T47D (cell line): Measurements from ENCODE around the gene COIL.

Source experiments
- DNase-seq, 2 experiments: peaks; one replicate each; pipeline versions ENCODE4 v3.0.0 to v3.0.0-alpha.2; 2011 to 2012; ENCODE audit warnings: low read depth in 1 of 2, low spot score in 1 of 2
- JUND ChIP-seq: IDR thresholded peaks from 2 replicates; pipeline ENCODE4 v1.6.1; 2012; ENCODE audit warnings: low read depth
- in situ Hi-C: cut with HindIII; loops from 2 replicates; pipeline ENCODE4 v1.10.0; 2016; ENCODE audit warnings: low sequenced_read_pairs, low pct_unique_long_range_greater_than_20kb

The COIL gene

GRCh38 chr17:56925088-56925487, 35.8 kb downstream of the COIL start:
- no peak for TF ChIP-seq JUND
- in situ Hi-C loops = no loop called here

DNA sequence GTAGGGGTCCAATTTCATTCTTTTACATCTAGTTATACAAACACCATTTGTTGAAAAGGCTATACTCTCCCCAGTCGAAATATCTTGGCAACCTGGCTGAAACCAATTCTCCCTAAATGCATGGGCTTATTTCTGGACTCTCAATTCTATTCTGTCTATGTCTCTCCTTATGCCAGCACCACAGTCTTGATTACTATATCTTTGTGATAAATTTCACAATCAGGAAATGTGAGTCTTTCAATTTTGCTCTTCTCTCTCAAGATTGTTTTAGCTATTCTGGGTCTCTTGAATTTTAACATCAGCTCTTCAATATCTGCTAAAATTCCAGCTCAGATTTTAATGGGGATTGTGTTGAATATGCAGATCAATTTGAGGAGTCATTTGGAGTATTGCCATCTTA, 41.1 kb downstream of the COIL start:
- in situ Hi-C loops = no loop called here
- no peak for DNase-seq
- no peak for TF ChIP-seq JUND

More at GRCh38 chr17:56925088-56925487, 35.8 kb downstream of the COIL start:
- no peak for DNase-seq

DNA sequence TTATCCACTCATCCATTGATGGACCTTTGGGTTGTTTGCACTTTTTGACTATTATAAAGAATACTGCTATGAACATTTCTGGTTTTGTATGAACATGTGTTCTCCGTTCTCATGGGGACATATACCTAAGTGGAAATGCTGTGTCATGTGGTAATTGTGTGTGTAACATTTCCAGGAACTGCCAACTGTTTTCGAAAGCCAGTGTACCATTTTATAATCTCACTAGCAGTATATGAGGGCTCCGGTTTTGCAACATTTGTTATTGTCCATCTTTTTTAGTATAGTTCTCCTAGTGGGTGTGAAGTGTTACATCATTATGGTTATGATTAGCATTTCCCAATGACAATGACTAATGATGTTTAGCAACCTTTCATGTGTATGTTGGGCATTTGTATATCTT, 41.9 kb downstream of the COIL start:
- in situ Hi-C loops = no loop called here
- no peak for TF ChIP-seq JUND
- no peak for DNase-seq

DNA sequence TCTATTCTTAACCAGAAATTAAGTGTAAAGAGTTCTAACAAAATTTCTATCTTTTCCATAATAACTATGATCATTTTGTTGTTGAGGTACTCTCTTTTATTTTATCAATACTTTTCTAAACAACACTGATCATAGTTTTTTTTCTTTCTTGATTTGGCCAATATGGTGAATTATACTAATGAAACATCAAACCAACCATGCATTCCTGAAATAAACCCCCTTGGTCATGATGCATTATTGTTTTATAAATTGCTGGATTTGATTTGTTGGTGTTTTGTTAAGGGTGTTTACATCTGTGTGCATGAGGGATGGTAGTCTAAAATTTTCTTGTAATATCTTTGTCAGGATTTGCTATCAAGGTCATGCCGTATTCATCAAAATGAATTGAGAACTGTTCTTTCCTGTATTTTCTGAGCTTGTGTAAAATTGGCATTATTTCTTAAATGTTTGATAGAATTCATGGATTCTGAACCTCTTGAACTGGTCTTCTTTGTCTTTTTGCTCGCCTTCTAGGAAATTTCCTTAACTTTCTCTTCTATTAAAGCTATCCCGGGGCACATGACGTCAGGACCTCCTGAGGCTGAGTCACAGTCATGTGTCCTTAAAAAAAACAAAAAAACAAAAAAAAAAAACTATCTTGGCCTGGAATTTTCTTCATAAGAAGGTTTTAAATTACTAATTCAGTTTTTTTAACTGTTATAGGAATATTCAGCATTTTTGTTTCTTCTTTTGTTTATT, 43.1 kb downstream of the COIL start:
- in situ Hi-C loops = no loop called here
- TF ChIP-seq JUND = no peak
- DNase-seq = no peak

GRCh38 chr17:56914581-56915273, 46.1 kb downstream of the COIL start:
- no peak for TF ChIP-seq JUND
- DNase-seq = peak in 1 of 2 experiments; percentile 37
- in situ Hi-C loops = no loop called here

DNA sequence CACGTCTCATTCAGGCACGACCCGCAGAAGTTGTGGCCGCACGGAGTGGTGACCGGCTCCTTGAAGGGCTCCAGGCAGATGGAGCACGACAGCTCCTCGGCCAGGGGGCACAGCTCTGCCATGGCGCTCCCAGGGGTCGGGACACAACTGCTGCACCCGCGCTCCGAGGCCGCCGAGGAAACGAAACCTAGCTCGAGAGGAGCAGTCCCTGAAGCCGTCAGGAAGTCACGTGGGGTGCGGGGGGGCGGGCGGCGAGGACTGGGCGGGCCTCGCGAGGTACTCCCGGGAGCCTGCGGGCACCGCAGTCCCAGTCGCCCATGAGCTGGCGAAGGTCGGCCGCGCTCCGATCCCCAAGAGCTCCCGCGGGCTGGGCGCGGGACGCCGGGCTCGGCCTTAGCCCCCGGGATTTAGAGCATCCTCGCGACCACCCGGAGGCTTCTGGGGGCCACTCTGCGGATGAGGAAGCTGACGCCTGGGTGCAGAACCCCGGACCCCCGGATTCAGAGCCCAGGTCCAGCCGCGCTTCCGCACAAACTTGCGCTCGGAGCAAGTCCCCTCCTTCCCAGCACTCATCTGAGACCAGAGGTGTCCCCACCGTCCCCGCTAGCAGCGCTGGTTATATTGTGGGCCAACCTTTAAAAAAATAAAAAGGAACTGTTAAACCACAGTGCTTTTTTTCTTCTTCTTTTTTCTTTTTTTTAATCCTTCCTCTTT, 46.8 kb downstream of the COIL start, which contains the start of gene TRIM25:
TSS of gene TRIM25 (minus strand) at position 183 of the 714 bp plus-strand sequence. CDS start at position 122, 61 bp downstream.
- TF ChIP-seq JUND = no peak
- DNase-seq = peak; percentile 96 to 99
- in situ Hi-C loops = no loop called here

DNA sequence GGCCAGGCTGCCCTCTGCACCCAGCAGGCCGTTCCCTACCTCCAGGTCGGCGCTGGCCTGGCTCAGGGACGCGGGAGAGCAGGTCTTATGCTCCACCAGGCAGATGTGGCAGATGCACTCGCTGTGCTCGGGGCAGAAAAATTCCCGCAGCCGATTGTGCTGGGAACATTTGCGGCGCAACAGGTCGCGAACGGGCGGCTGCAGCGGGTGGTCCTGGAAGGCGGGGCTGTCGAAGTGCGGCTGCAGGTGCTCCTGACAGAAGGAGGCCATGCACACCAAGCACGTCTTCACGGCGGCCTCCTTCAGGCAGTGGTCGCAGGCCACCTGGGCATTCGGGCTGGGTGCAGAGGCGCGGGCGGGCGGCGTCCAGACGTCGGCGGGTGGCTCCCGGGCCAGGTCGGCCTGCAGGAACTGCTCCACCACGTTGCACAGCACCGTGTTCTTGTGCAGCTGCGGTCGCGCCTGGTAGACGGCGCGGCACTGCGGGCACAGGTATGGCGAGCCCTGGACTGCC, 47.4 kb downstream of the COIL start:
- no peak for DNase-seq
- in situ Hi-C loops = no loop called here
- TF ChIP-seq JUND = no peak

DNA sequence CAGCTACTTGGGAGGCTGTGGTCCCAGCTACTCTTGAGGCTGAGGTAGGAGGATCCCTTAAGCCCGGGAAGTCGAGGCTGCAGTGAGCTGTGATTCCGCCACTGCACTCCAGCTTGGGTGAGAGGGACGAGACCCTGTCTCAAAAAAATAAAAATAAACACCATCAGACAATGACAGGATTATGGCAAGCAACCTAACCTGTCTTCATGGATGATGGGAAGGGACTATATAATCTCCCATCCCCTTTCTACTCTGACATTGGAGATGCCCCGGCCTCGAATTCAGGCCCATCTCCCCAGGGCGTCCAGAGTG, 47.9 kb downstream of the COIL start:
- in situ Hi-C loops = no loop called here
- TF ChIP-seq JUND = no peak
- no peak for DNase-seq

DNA sequence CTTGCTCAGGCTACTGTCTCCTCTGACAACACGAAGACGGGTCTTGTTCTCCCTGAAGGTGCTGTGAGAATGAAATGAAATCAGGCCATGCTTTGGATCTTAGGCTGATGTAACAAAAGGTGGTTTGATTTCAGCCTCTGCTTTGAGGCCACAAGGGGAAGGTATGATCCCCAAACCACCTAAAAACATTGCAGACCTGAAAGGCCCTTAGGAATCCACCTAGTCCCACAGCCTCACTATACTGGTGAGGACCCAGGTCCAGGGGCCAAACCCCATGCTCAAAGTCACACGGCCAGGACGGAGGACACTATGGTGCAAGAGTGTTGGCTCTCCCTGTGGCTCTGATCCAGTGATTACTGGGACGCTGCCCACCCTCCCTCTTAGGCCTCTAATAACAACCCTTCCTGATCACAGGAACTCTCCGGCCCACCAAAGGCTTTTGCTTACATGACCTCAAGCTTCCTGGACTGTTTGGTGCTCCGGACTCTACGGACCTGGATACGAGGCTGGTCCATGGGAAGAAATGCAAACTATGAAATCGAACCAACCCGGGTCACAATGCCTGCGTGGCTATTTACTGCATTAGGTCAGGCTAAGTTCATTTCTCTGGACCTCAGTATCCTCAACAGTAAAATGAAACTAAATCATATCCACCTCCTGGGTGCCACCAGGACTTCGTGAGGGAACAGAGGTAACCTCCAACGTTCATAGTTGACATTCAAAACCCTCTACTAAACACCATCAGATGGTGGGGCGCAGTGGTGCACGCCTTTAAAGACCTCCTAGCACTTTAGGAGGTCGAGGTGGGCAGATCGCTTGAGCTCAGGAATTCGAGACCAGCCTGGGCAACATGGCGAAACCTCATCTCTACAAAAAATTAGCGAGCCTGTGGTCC, 48.5 kb downstream of the COIL start:
- TF ChIP-seq JUND = no peak
- in situ Hi-C loops = no loop called here
- DNase-seq = peak in 1 of 2 experiments; percentile 27

GRCh38 chr17:56910509-56911235, 50.2 kb downstream of the COIL start:
- no peak for DNase-seq
- in situ Hi-C loops = no loop called here
- TF ChIP-seq JUND = no peak

DNA sequence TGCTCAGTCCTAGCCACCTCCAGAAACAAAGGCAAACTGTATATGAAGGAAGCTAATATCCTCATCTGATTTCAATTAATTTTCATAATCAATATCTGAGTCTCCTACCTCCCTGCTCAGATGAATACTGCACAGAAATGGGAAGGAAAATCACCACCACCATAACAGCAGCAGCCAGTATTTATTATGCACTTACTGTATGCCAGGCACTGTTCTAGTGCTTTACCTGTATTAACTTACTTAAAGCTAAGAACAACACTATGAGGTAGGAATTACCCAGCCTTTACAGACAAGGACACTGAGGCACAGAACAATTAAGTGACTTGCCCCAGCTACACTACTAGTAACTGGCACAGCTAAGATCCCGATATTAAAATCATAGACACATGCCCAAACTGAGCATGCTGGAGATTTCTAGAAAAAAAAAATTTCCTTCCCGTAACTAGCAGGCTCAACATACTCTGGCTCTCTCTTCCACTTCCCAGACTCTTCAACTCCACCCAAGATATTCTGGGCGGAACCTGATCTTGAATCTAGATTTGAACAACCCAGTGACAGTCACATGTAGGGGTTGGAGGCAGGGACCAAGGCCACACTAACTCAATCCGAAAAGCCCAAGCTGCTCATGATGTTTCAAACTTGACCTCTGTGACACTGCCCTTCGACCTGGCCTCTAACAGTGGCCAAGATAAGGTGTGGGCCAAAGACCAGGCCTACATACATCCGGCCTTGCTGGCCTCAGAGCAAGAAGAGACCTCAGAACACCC, 50.9 kb downstream of the COIL start:
- in situ Hi-C loops = no loop called here
- DNase-seq = no peak
- no peak for TF ChIP-seq JUND
